ENCODE data around the gene GALNT1.
A peak's percentile ranks its signal among the peaks of the same experiment; 100 is the strongest.

GALNT1 gene

DNA sequence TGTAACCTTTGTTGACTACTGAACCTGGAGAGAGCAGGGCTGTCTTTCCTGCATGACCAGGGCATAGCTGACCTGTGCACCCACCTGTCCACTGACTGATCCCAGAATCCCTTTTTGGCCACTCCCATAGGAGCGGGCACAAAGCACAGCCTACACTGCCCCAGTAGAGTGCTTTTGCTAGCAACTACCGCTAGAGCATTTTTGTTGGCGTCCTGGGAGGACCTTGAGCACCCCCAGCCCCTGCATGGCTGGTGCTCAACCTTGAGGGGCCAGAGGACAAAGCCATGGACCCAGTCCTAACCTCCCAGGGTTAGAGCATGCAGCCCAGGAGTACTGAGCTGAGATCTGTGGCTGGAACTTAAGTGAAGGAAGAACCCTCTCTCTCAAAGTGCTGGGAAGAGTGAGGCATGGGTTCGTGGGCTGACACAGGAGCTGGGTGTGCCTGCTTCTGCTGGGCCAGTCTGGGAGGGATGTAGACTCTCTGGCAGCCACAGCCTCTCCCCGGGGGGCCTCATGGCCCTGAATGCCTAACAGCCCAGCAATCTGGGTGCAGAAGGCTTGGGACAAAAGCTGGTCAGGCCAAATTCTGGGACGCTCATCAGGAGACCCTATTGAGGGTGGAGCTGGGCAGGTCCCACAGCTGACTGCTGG lies 140.0 kb downstream of the GALNT1 start:
- DNase-seq (ENCODE audit: low read depth), result no peak

DNA sequence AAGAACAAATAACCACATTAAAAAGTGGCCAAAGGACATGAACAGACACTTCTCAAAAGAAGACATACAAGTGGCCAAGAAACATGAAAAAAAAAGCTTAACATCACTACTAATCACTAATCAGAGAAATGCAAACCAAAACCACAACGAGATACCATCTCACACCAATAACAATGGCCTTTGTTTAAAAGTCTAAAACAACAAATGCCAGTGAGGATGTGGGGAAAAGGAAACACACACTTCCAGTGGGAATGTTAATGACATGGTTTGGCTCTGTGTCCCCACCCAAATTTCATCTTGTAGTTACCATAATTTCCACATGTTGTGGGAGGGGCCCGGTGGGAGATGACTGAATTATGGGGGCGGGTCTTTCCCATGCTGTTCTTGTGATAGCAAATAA lies 147.1 kb downstream of the GALNT1 start:
- DNase-seq (ENCODE audit: low read depth), result no peak

DNA sequence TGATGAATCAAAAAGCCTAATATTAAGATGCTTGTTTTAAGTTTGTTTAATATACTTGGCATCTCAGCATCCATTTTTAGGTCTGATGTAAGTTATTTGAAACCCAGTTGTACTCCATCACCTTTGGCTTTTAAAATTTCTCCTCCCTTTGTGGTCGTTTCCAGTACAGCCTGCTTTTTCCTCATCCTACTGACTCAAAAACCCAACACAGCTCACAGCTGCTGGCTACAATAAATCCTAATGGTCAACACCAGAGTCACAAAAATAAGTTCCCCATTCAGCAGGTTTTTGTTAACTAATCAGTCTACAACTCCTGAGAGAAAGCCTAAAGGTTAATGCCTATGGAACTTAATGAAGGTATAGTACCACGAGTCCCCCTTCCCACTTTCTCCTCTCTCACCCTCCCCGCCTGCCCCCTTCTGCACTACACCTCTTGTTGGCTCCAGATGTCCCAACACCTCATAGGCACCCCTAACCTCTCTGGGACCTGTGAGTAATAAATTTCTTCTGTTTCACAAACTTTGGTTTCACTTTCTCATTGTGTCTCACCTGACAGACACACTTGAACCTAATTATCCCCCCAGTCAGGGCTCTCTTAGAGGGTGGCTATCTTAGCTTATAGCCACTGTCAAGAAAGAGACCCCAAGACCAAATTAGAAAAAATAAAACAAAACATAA lies 148.6 kb downstream of the GALNT1 start:
- no peak for DNase-seq (ENCODE audit: low read depth)

DNA sequence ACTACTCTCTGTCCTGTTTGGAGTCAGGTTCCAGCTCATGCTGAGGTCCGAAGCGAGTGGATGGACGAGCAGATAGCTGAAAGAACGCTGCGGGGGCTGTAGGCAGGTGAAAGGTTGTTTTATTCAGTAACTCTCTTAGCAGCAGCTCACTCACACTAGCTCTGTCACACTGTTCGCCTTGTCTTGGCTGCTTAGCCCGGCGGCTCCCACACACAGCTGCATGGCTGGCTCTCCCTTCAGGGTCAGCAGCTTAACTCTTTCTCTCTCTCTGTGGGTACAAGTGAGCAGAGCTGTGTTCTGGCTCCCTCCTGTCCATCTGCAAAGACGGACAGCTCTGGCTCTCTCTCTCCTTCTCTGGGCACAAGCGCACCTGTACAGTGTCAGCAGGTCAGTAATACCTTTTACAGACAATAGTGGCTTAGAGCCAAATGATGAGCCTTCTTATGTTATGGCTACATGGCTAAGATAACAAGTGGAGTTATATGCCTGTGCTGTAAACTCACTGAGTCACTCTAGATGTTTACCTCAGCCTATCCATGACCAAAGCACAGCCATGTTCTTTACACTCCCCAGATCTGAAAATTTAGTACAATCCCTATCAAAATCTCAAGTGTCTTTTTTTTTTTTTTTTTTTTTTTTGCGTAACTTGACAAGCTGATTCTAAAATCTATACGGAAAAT lies 149.3 kb downstream of the GALNT1 start:
- DNase-seq (ENCODE audit: low read depth), result no peak

DNA sequence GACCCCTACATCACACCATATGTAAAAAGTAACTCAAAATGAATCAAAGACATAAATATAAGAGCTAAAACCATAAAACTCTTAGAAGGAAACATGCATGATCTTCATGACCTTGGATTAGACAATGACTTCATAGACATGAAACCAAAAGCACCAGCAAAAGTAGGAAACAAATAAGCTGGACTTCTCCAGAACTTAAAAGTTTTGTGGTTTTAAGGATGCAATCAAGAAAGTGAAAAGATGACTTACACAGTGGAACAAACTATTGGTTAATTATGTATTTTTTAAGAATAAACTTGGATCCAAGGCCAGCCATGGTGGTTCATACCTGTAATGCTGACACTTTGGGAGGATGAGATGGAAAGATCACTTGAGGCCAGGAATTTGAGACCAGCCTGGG lies 150.2 kb downstream of the GALNT1 start:
- no peak for DNase-seq (ENCODE audit: low read depth)

DNA sequence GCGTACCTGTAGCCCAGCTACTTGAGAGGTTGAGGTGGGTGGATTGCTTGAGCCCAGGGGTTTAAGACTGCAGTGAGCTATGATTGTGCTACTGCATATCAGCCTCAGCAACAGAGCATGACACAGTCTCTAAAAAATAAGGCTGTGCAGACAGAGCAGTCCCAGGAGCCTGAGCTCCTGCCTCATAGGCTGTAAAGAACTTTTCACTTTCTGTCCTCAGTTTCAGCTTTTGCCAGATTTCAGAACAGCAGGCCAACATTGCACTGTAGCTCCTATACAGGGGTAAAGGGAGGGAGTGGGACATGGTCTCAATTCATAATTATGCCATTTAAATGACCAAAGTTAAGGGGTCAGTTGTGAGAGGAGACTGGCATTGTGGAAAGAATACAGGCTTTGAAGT lies 150.6 kb downstream of the GALNT1 start:
- DNase-seq (ENCODE audit: low read depth), result no peak

DNA sequence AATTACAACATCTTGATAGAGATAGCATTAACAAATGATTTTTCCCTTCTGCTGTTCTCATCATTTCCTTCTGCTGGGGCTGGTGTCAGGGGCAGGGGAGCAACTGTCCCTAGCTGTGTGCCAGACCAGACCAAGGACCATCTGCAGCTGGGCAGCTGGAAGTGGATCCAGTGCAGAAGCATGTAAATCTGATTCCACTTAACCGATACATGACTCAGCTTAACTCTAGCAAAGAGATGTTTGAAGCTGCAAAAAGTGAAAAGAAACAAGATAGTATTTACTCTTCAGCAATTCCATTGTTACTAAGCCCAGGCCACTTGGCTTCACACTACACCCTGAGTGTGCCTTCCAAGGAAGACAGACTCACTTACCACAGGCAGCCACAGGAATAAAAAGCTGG lies 151.1 kb downstream of the GALNT1 start:
- DNase-seq (ENCODE audit: low read depth), result no peak

DNA sequence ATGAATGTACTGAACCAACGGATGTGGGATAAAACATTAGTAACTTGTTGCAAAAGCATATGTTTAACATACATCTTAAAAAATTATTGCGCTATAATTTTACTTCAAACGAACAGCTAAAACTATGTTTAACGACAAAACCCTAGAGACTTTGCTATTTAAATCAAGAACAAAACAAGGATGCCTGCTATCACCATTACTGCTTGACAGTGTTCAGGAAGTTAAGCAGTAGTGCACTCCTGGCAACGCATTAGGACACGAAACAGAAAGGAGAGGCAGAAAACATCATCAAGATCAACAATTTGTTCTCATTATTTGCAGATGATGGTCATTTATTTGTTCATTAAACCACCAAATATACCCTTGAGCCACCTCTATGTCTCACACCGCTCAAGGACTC lies 151.9 kb downstream of the GALNT1 start:
- no peak for DNase-seq (ENCODE audit: low read depth)

DNA sequence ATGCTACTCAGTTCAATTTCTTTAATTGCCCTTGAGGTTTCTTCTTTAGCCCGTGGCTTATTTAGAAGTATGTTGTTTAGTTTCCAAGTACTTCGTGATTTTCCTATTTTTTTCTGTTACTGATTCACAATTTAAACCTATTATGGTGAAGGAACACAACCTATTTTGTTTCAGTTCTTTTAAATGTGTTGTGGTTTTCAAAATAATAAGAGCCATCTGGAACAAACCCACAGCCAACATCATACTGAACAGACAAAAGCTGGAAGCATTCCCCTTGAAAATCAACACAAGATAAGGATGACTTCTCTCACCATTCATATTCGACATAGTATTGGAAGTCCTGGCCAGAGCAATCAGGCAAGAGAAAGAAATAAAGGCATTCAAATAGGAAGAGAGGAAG lies 155.2 kb downstream of the GALNT1 start:
- no peak for DNase-seq (ENCODE audit: low read depth)

DNA sequence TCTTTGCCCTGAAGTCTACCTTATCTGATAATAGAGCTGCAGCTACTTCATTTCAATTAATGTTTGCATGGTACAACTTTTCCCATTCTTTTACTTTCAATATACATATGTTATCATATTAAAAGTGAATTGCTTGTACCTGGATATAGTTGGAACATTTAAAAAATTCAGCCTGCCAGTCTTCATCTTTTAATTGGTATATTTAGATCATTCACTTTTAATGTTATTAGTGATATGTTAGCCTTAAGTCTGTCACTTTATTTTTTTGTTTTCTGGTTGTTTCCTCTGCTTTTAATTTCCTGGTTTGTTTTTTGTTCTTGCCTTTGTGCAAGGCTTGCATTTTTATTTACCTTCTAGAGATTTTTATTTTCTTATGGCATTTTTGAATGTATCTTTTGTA lies 158.2 kb downstream of the GALNT1 start:
- no peak for DNase-seq (ENCODE audit: low read depth)

DNA sequence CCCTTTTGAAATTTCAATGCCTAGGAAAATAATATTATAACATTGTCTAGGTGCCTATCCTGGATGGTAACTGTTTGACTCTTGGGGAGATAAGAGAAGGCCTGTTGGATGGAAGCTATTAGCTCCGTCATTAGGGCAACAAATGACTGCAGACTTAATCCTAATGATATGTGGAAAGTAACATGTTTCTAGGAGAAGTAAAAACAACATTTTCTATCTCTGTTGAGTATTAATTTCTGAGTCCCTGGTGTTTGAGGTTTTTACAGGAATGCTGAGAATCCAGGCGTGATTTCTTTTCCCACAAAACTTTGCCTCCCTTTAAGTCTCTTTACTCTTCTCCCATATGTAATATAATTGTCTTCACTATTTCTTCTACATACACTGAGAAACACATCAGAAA lies 159.1 kb downstream of the GALNT1 start:
- DNase-seq (ENCODE audit: low read depth), result no peak

DNA sequence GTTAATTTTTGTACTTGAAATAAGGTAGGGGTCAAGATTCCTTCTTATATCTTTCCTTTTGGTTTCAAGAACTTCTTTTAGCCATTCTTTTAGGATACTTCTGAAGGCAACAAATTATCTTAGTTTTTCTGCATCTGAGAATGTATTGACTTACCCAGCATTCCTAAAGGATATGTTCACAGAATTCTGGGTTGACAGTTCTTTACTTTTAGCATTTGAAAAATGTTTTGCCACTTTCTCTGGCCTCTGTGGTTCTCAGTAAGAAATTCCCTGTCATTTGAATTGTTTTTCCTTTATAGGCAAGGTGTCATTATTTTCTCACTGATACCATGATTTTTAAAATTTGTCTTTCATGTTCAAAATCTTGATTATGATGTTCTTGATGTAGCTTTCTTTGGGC lies 162.4 kb downstream of the GALNT1 start:
- no peak for DNase-seq (ENCODE audit: low read depth)

DNA sequence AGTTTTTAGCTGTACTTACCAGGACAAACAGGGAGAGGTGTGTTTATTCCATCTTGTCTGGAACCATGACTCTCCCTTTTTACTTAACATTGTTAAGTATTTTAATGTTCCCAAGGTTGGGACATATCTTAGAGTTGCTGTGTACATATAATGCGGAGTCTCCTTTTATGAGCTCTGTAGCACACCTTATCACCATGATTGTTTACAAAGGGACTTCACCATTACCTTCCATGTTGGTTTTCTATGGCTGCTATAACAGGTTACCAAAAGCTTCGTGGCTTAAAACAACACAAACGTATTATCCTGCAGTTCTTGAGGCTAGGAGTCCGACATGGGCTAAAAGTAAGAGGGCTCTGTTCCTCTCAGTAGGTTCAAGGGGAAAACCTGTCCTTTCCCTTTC lies 164.3 kb downstream of the GALNT1 start:
- no peak for DNase-seq (ENCODE audit: low read depth)

DNA sequence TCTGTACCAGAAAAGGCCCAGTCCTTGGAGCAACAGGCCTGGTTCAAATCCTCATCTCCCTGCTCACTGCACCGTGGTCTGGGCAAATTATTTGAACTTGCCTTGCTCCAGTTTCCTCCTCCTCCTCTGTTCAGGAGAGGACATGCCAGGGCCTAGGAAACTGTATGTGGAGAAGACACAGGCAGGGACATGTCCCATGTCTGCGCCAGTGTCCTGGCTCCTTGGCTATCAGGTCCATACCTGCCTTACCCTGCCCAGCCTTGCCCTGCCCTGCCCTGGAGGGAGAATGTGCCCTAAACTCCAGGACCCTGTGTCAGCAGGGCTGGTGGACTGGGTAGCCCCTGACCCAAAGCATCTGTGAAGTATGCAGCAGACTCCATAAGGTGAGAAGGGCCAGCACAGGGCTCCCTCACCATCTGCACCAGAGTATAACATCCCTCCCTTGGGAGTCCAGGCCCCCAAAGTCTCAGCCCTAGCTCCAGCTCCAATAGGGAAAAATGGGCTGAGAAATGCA lies 165.3 kb downstream of the GALNT1 start:
- DNase-seq (ENCODE audit: low read depth), result no peak

DNA sequence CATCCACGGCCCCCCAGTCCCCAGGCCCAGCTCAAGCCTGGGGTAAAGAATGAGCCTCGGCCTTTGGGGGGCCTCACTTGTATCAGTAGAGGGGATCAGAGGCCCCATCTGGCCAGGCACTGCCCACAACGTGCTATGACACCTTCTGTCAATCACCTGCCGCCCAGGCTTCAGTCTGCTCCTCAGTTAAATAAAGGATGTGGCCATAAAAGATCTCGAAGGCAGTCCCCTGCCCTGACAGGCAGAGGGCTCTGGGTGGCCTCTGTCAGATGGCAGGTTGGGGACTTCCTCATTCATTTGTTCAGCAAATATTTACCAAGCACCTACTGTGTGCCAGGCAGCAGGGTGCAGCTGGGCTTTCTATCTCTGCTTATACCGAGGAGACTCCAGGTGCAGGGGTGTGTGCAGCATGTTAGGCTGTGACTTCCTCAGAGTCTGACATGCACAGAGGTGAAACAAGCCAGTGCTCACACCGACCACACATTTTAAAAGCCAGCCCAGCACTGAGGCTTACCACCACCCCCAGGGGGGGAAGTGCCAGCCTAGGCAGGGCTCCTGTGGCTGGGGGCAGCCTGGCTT lies 166.4 kb downstream of the GALNT1 start:
- DNase-seq (ENCODE audit: low read depth), result no peak

DNA sequence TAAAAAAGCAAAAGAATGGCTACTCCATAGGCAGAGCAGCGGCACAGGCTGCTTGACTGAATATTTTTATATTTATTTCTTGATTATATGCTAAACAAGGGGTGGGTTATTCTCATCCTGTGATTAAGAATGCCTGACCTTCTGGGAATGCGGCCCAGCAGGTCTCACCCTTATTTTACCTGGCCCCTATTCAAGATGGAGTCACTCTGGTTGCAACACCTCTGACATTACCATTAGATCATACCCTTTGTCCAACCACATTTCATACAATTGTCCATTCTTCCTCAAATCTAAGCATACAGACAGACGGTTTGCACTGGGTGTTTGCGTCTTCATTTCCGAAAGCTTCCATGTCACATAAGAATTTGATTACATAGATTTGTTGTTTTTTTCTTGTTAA lies 168.2 kb downstream of the GALNT1 start:
- DNase-seq (ENCODE audit: low read depth), result no peak

DNA sequence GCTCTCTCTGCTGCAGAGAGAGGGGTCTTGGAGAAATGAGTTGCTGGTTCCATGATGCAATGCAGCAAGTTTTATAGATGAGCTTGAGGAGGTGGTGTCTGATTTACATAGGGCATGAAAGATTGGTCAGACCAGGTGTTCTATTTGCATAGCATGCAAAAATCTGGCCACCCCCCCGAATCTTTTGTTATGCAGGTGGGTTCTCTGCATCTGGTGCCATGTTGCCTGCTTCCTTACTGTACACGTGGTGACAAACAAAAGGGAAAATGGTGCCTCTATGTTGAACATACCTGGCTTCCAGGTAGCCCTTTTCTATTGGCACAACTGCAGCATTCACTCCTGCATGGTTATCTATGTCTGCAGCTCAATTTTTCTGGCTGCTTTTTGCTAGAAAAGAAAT lies 169.4 kb downstream of the GALNT1 start:
- DNase-seq (ENCODE audit: low read depth), result no peak

DNA sequence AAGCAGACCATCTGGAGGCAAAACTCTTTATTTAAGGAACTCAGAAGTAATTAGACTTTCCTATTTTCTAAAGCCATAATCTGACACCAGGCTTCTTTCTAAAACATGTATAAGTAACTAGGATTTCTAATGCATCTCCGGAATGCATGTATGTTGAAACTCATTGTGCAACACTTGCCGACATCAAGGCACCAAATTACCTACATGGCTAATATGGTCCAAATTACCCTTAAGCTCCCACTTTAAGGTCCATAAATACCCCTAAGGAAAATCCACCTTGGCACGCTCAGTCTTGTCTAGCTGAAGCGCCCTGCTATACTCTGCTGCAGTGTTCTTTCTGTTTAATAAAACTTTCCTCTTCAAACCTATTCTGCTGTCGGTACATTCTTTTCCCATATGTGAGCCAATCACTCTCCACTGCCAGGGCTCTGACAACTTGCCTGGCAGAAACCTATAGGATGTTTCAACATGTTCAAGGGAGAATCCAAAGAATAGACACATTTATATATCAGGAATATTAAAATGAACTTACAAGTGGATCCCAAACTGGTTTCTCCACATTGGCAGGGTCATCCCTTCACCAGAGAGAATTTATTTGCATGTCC lies 171.9 kb downstream of the GALNT1 start:
- DNase-seq (ENCODE audit: low read depth), result no peak

DNA sequence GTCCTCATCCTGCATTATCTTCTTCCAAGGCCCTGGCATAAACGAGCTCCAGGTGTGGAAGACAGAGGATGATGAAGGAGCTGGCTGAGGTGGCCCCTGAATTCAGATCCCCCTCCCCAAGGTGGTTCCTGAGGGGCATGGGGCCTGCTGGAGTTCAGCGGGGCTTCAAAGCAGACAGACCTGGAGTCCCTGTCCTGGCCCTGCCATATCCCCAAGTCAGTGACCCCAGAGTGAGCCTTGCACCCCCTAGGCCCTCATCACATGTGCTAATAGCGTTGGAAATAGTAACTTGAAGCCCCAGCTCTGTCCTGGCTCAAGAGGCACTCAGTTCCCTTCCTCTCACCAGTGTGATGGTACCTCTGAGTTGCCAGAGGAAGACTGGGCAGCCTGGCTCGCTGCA lies 172.9 kb downstream of the GALNT1 start:
- DNase-seq (ENCODE audit: low read depth), result no peak

DNA sequence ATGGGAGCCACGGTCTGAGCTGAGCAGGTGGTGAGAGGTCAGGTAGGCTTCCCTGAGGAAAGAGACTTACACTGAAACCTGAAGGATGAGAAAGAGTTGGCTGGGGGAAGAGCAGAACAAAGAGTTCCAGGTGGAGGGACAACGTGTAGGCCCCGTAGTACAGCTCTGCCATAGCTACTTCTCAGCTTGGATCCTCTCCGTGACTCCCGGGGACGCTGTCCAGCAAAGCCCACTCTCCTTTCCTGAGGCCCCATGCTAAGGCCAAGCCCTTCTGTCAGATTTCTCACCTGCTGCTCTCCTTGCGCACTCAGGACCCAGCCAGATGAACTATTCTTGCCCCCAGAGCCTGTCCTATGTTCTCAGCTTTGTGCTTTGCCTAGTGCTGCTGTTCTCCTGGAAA lies 173.8 kb downstream of the GALNT1 start:
- DNase-seq (ENCODE audit: low read depth), result no peak

DNA sequence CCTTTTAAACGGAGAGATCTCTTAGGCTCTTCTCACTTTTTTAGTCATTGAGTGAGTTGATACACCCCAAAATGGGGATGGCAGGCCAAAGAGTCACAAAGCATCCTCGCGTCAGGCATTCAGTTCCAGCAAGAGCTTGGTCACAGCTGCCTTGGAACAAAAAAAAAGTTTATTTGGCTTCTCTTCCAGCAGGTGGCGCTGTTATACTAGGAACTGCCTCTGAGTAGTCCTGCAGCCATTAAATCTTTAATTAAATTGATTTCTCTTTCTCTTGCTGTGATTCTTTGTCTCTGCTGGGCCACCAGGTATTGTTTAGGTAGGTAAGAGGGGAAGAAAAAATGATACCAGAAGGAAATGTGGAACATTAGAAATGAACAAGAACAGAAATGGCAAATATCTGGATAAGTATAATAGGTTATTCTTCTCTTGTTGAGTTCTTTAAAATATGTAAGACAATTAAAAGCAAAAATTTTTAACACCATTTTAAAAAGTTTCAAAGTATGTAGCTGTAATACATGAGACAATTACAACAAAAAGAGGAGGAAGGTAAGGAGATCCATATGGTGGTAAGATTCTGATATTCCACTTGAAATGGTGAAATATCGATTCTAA lies 175.1 kb downstream of the GALNT1 start:
- DNase-seq (ENCODE audit: low read depth), result peak; percentile 68
